ENCODE results near the gene SLC4A1.

The SLC4A1 gene

DNA sequence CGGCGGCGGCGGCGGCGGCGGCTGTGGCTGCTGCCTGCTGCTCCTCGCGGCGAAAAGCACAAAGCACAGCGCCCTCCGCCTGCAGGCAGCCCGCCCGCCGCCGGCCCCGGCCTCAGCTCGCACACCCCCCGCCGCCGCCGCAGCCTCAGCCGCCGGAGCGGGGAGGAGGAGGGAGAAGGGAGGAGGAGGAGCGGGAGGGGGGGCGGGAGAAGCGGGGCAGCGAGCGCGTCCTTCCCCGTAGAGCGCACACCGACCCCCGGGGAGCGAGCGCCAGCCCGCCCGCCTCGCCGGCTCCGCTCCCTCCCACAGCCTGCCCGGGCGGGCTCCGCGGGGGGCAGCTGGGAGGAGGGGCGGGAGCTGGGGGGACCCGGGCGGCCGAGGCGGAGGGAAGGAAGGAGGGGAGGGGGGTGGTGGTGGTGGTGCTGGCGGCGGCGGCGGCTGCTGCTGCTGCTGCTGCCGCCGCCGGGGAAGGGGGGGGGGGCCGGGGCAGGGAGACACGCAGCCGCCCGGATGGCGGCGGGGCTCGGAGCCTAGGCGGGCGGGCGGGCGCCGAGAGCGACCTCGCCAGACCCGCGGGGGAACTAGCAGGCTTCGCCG is 48.2 kb downstream of the SLC4A1 start, which contains the start of gene UBTF:
UBTF (minus strand) TSS at position 60 of the 597 bp plus-strand sequence. CDS start 1,446 bp downstream, outside the sequence.
- Histone ChIP-seq H3K9ac (ENCODE audit: low read length) (peak within 1 kb of the TSS; percentile 98), H3K27me3 (ENCODE audit: control insufficient read depth, insufficient read depth, low read length) (no peaks in the 10 kb centered on the region), H3K4me1 (ENCODE audit: control insufficient read depth, insufficient read depth, low read length) (peaks cover 18% of the 10 kb centered on the region), H3K9me3 (ENCODE audit: control insufficient read depth, insufficient read depth, low read depth, low read length) (no peaks in the 10 kb centered on the region), H3K36me3 (ENCODE audit: control insufficient read depth, insufficient read depth, low read length) (peaks cover 26% of the 10 kb centered on the region), H3K27ac (ENCODE audit: low read depth, low read length) (peak within 1 kb of the TSS; percentile 98), H3K4me3 (ENCODE audit: low read depth, low read length) (peak within 1 kb of the TSS; percentile 80)

DNA sequence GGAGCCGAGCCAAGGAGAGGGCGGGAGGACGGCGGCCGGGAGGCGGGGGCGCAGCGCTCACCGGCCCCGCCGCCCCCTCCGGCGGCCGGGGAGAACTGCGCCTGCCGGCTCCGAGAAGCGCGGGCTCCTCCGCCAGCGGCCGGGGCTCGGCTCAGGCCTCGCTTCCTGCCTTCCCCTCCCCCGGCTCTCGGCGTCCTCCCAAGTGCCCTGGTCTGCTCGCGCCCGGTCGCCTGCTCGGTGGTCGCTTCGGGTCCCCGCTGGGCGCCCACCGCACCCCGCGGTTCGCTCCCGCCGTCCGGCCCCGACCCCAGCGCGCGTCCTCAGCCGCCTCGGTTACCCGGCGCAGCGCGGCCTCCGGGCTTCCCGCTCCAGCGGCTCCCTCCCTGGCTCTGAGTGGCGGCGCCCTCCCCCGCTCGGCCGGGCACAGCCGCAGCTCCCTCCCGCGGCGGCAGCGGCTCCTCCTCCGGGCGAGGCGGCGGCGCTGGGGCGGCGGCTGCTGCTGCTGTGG is 48.8 kb downstream of the SLC4A1 start:
- Histone ChIP-seq H3K9ac (ENCODE audit: low read length) (peak overlapping the region; percentile 98), H3K36me3 (ENCODE audit: control insufficient read depth, insufficient read depth, low read length) (peaks cover 31% of the 10 kb centered on the region), H3K27ac (ENCODE audit: low read depth, low read length) (peak overlapping the region; percentile 94; the same call in 1 of the 2 replicates), H3K9me3 (ENCODE audit: control insufficient read depth, insufficient read depth, low read depth, low read length) (no peaks in the 10 kb centered on the region), H3K27me3 (ENCODE audit: control insufficient read depth, insufficient read depth, low read length) (no peaks in the 10 kb centered on the region), H3K4me1 (ENCODE audit: control insufficient read depth, insufficient read depth, low read length) (peaks cover 18% of the 10 kb centered on the region), H3K4me3 (ENCODE audit: low read depth, low read length) (peak overlapping the region; percentile 80)

DNA sequence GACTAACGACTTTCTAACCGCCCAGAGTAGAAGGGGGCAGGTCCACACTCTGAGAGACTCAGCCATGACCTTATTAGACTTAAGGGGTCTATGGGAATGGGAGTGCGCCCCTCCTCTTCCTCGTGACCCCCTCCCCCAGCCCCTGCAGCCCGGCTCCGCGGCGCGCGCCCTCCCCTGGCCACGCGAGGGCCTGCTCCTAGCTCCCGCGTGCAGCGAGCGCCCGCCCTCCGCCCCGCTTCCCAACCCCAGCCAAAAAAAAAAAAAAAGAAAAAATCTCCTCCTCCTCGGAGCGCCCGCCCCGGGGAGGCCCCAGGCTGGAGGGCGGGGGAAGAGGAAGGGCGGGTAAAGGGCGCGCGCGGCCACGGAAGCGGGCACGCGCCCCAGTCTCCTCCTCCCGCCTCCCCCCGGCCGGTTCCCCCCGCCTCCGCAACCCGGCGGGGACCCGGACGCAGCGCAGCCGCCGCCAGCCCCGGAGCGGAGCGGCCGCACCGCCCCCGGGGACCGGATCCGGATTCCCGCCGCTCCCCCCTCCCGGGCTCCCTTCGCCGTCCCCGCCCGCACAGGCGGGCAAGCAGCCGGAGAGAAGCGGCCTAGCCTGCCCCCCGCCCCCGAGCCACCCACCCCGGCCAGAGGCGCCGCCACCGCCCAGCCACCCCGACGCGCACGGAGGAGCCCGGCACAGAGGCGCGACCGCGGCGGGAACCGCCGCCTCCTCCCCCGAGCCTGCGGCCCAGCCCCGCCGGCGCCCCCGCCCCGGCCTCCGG is 49.4 kb downstream of the SLC4A1 start:
- Histone ChIP-seq H3K27ac (ENCODE audit: low read depth, low read length) (peak overlapping the region; percentile 33; the same call in 1 of the 2 replicates), H3K4me1 (ENCODE audit: control insufficient read depth, insufficient read depth, low read length) (peaks cover 18% of the 10 kb centered on the region), H3K27me3 (ENCODE audit: control insufficient read depth, insufficient read depth, low read length) (no peaks in the 10 kb centered on the region), H3K36me3 (ENCODE audit: control insufficient read depth, insufficient read depth, low read length) (peaks cover 38% of the 10 kb centered on the region), H3K4me3 (ENCODE audit: low read depth, low read length) (peak overlapping the region; percentile 80), H3K9ac (ENCODE audit: low read length) (peak overlapping the region; percentile 98), H3K9me3 (ENCODE audit: control insufficient read depth, insufficient read depth, low read depth, low read length) (no peaks in the 10 kb centered on the region)

DNA sequence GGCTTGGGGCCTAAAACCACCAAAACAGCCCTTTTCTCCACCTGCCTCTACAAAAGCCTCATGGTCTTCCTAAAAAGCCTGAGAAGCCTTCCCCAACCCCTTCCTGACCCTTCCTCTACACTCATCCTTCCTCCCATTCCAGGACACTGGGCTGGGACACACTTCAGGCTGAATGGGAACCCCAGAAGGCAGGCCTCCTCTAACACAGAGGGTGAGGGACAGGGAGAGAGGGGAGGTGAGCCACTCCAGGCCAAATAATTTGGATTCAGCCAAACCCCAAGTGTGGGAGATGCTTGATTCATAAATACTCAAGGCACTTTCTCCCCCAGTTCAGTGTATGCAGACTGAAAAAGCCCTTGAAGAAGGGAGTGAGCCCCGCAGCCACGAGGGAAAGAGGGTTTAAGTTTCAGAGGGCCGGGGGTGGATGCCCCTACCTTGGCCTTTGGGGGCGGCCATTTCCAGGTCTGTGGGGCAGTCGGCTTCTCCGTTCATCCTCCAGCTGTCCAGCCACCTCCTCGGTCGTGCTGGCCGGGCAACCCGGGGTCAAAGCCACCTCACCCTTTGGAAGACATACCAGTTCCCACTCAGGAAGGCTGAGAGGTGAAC is 50.1 kb downstream of the SLC4A1 start:
- Histone ChIP-seq H3K4me1 (ENCODE audit: control insufficient read depth, insufficient read depth, low read length) (peaks cover 16% of the 10 kb centered on the region), H3K27ac (ENCODE audit: low read depth, low read length) (peak overlapping the region; percentile 33; the same call in 1 of the 2 replicates), H3K9me3 (ENCODE audit: control insufficient read depth, insufficient read depth, low read depth, low read length) (no peaks in the 10 kb centered on the region), H3K9ac (ENCODE audit: low read length) (peak overlapping the region; percentile 78), H3K27me3 (ENCODE audit: control insufficient read depth, insufficient read depth, low read length) (no peaks in the 10 kb centered on the region), H3K4me3 (ENCODE audit: low read depth, low read length) (peak overlapping the region; percentile 80), H3K36me3 (ENCODE audit: control insufficient read depth, insufficient read depth, low read length) (peaks cover 44% of the 10 kb centered on the region)

DNA sequence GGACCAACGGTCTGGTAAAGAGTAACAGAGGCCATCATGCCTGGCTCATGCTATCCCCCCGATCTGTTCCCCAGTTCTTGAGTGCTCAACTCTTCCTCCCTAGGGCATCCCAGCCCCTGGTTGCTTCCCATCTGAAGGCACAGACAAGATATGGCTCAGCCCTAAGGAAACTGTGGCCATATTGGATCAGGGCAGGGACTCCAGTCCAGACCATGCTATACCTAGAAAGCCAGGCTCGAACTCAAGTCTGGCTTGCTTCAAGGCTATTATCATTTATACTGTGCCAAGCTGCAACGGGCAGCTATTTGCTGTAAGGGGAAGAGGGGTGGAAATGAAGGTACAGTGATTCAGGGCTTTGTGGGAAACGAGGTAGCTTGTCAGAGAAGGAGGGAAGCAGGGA is 51.2 kb downstream of the SLC4A1 start:
- H3K27ac ChIP-seq (ENCODE audit: low read depth, low read length), result no peak overlapping the region
- H3K4me1 ChIP-seq (ENCODE audit: control insufficient read depth, insufficient read depth, low read length), result peaks cover 10% of the 10 kb centered on the region
- no peaks in the 10 kb centered on the region for H3K27me3 ChIP-seq (ENCODE audit: control insufficient read depth, insufficient read depth, low read length)
- H3K36me3 ChIP-seq (ENCODE audit: control insufficient read depth, insufficient read depth, low read length), result peaks cover 52% of the 10 kb centered on the region
- H3K4me3 ChIP-seq (ENCODE audit: low read depth, low read length), result peak overlapping the region; percentile 80; the same call in 1 of the 2 replicates
- H3K9ac ChIP-seq (ENCODE audit: low read length), result no peak overlapping the region
- no peaks in the 10 kb centered on the region for H3K9me3 ChIP-seq (ENCODE audit: control insufficient read depth, insufficient read depth, low read depth, low read length)

DNA sequence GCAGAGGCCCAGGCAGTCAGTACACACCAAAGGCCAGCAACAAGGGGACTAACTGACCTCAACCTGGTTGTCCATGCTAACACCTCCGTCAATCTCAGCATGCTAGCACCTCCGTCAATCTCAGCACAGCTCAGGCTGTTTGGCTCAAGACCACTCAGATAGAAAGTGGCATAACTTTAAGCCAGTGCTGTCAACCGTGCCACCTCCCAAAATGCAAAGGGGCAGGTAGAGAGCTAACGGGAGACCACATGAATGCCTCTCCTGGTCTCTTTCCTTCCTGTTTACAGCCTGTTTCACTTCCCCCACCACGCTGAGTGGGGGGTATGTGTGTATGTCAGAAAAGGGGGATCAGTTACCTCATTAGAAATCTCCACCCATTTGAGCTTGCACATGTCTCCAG is 51.8 kb downstream of the SLC4A1 start:
- Histone ChIP-seq H3K27me3 (ENCODE audit: control insufficient read depth, insufficient read depth, low read length) (no peaks in the 10 kb centered on the region), H3K27ac (ENCODE audit: low read depth, low read length) (no peak overlapping the region), H3K4me3 (ENCODE audit: low read depth, low read length) (no peak overlapping the region), H3K9ac (ENCODE audit: low read length) (no peak overlapping the region), H3K9me3 (ENCODE audit: control insufficient read depth, insufficient read depth, low read depth, low read length) (no peaks in the 10 kb centered on the region), H3K36me3 (ENCODE audit: control insufficient read depth, insufficient read depth, low read length) (peaks cover 57% of the 10 kb centered on the region), H3K4me1 (ENCODE audit: control insufficient read depth, insufficient read depth, low read length) (peaks cover 15% of the 10 kb centered on the region)

DNA sequence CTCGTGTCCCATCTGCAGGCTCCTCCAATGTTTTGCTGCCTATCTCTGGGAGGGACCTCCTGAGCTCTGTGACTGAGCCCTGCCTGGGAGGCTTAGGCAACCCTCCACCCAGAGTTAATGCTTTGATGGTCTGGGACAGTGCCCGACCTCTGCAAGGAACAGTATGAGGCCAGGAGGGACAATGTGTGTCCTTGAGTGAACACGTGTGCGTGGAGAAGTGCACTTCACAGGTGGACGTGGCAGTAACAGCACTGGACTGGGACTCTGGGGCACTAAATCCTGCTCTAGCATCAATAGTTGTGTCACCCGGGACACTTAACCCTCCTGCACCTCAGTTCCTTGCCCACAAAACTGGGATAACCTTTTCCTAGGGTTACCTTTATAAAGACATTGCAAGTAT is 53.0 kb downstream of the SLC4A1 start:
- Histone ChIP-seq H3K4me3 (ENCODE audit: low read depth, low read length) (no peak overlapping the region), H3K27me3 (ENCODE audit: control insufficient read depth, insufficient read depth, low read length) (no peaks in the 10 kb centered on the region), H3K4me1 (ENCODE audit: control insufficient read depth, insufficient read depth, low read length) (peaks cover 22% of the 10 kb centered on the region), H3K36me3 (ENCODE audit: control insufficient read depth, insufficient read depth, low read length) (peaks cover 65% of the 10 kb centered on the region), H3K9me3 (ENCODE audit: control insufficient read depth, insufficient read depth, low read depth, low read length) (no peaks in the 10 kb centered on the region), H3K9ac (ENCODE audit: low read length) (no peak overlapping the region), H3K27ac (ENCODE audit: low read depth, low read length) (no peak overlapping the region)

DNA sequence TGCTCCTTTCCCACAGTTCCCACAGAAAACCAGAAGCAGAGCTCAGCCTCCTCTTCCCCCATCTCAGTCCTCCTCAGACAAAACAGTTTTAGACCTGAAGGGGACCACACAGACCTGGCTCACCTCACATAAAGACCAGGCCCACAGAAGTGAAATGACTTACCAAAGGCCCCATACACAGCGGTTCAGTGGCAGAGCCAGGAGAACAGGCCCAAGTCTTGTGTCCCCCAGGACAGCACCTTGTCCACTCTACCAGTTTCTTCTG is 53.8 kb downstream of the SLC4A1 start:
- peaks cover 72% of the 10 kb centered on the region for H3K36me3 ChIP-seq (ENCODE audit: control insufficient read depth, insufficient read depth, low read length)
- H3K27ac ChIP-seq (ENCODE audit: low read depth, low read length), result no peak overlapping the region
- peaks cover 22% of the 10 kb centered on the region for H3K4me1 ChIP-seq (ENCODE audit: control insufficient read depth, insufficient read depth, low read length)
- no peak overlapping the region for H3K9ac ChIP-seq (ENCODE audit: low read length)
- no peaks in the 10 kb centered on the region for H3K9me3 ChIP-seq (ENCODE audit: control insufficient read depth, insufficient read depth, low read depth, low read length)
- no peak overlapping the region for H3K4me3 ChIP-seq (ENCODE audit: low read depth, low read length)
- no peaks in the 10 kb centered on the region for H3K27me3 ChIP-seq (ENCODE audit: control insufficient read depth, insufficient read depth, low read length)

DNA sequence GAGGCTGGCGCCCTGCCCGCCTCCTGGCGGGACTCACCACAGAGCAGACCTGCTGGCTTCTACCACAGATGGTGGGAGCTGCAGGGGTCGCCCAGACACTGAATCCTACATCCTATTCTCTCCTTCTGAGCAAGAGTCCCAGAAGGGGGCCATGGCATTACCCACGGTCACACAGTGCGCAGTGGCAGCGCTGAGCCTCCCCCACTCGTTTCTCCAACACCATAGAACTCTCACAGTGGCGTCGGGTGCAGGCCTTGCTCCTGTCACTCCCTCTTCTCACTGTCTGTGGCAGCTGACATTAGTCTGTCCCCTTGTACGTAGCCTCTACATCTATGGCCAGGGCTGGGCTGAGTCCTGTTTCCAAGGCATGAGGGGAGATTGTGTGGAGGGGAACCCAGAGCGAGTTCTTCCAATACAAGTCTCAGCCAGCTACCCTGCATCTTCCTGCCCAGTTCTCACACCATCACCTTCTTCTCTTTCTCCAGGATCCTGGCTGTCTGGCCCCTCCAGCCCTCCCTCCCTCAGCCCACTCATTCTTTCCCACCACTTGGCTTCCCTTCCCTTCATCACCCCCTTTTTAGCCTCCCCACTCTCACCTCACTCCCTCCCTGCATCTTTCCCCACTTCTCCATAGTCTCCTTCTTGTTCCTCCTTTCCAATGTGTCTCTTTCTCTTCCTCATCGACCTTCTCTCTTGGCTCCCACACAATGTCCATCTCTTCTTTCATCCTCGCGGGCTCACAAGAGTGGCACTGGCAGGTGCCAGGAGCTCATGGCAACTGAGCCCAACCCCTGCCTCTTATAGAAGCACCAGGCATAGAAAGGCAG is 54.3 kb downstream of the SLC4A1 start:
- Histone ChIP-seq H3K9me3 (ENCODE audit: control insufficient read depth, insufficient read depth, low read depth, low read length) (no peaks in the 10 kb centered on the region), H3K4me1 (ENCODE audit: control insufficient read depth, insufficient read depth, low read length) (peaks cover 22% of the 10 kb centered on the region), H3K36me3 (ENCODE audit: control insufficient read depth, insufficient read depth, low read length) (peaks cover 78% of the 10 kb centered on the region), H3K27ac (ENCODE audit: low read depth, low read length) (no peak overlapping the region), H3K27me3 (ENCODE audit: control insufficient read depth, insufficient read depth, low read length) (no peaks in the 10 kb centered on the region), H3K4me3 (ENCODE audit: low read depth, low read length) (no peak overlapping the region), H3K9ac (ENCODE audit: low read length) (no peak overlapping the region)

DNA sequence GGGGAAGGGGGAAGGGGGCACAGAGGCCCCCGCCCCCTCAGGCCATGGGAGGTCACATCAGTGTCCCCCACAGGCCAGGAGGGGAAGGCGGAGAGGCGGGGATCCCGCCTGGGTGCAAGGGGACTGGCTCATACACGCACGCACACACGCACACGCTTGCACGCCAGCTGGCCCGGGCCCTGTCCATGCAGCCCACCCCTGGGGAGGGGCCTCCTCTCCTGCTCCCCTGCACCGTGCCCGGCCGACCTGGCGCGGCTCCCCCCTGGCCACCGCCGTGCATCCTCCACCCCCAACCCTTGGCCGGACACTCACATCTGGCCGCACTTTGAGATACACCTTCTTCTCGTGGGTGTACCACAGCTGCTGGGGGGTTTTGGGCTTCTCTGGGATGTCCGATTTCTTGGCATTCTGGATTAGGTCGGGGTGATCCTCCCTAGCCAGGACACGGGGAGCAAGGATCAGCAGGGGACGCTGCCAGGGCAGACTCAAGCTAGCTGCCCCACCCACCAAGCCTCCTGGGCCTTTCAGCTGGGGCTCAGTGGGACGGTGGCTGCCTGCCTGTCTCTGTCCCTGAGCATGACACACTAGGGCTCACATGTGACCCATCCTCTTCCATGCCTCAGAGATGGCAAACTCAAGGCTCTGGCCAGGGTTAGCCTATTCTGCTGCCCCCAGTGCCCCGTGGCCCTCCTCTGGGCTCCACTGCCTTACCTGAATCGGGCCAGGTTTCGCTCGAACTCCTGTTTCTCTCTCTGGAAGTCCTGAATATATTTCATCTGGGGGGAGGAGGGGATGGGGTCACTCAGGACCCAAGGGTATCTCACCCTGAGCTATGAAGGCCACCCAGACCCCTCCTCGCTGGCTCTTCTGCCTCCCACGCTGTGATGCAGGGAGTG is 55.2 kb downstream of the SLC4A1 start:
- Histone ChIP-seq H3K36me3 (ENCODE audit: control insufficient read depth, insufficient read depth, low read length) (peaks cover 86% of the 10 kb centered on the region), H3K9ac (ENCODE audit: low read length) (no peak overlapping the region)

More for the DNA sequence above, 55.2 kb downstream of the SLC4A1 start:
- no peaks in the 10 kb centered on the region for H3K27me3 ChIP-seq (ENCODE audit: control insufficient read depth, insufficient read depth, low read length)
- H3K4me3 ChIP-seq (ENCODE audit: low read depth, low read length), result no peak overlapping the region
- H3K27ac ChIP-seq (ENCODE audit: low read depth, low read length), result no peak overlapping the region
- no peaks in the 10 kb centered on the region for H3K9me3 ChIP-seq (ENCODE audit: control insufficient read depth, insufficient read depth, low read depth, low read length)
- H3K4me1 ChIP-seq (ENCODE audit: control insufficient read depth, insufficient read depth, low read length), result peaks cover 19% of the 10 kb centered on the region
